ENCODE measurements around the gene NEDD9.

The NEDD9 gene

GRCh38 chr6:11192167-11192566 is 40.3 kb downstream of the NEDD9 start:
- TF ChIP-seq CTCF (IDR thresholded peaks at IDR 0.05; ENCODE audit: low read depth, low read length) (no peak), EZH2phosphoT487 (IDR thresholded peaks at IDR 0.05; ENCODE audit: low read depth) (no peak)
- H4K20me1 ChIP-seq (ENCODE audit: insufficient read depth, low read length): no peaks in the 10 kb centered on the region
- H2AFZ ChIP-seq (ENCODE audit: low read depth, low read length): no peak overlapping the region
- H3K27ac ChIP-seq (ENCODE audit: low read length): no peak overlapping the region
- H3K4me2 ChIP-seq (ENCODE audit: low read length): no peak overlapping the region
- no peaks in the 10 kb centered on the region for H3K27me3 ChIP-seq (ENCODE audit: low read depth, low read length)
- H3K36me3 ChIP-seq (replicated peaks; ENCODE audit: low read depth, low read length): peaks cover 49% of the 10 kb centered on the region
- no peaks in the 10 kb centered on the region for H3K4me1 ChIP-seq (ENCODE audit: low read length)
- no peaks in the 10 kb centered on the region for H3K9me3 ChIP-seq (ENCODE audit: insufficient read depth, low read length)
- peaks cover 13% of the 10 kb centered on the region; the same call in 1 of the 2 replicates for H3K79me2 ChIP-seq (ENCODE audit: low read length)
- no peak overlapping the region for H3K4me3 ChIP-seq (ENCODE audit: low read length)
- no peak overlapping the region for H3K9ac ChIP-seq (ENCODE audit: low read length)

- Histone ChIP-seq H3K9me3 (ENCODE audit: insufficient read depth, low read length) (no peaks in the 10 kb centered on the region), H3K36me3 (replicated peaks; ENCODE audit: low read depth, low read length) (peaks cover 48% of the 10 kb centered on the region), H3K9ac (ENCODE audit: low read length) (no peak overlapping the region), H2AFZ (ENCODE audit: low read depth, low read length) (no peak overlapping the region), H3K27me3 (ENCODE audit: low read depth, low read length) (no peaks in the 10 kb centered on the region), H3K4me1 (ENCODE audit: low read length) (no peaks in the 10 kb centered on the region), H3K79me2 (ENCODE audit: low read length) (peaks cover 7% of the 10 kb centered on the region; the same call in 1 of the 2 replicates), H3K27ac (ENCODE audit: low read length) (no peak overlapping the region), H4K20me1 (ENCODE audit: insufficient read depth, low read length) (no peaks in the 10 kb centered on the region), H3K4me3 (ENCODE audit: low read length) (no peak overlapping the region), H3K4me2 (ENCODE audit: low read length) (no peak overlapping the region)
- TF ChIP-seq CTCF (IDR thresholded peaks at IDR 0.05; ENCODE audit: low read depth, low read length): no peak
- no peak for TF ChIP-seq EZH2phosphoT487 (IDR thresholded peaks at IDR 0.05; ENCODE audit: low read depth)
These were observed 41.7 kb downstream of the NEDD9 start for GRCh38 chr6:11190625-11191245.

- TF ChIP-seq CTCF (IDR thresholded peaks at IDR 0.05; ENCODE audit: low read depth, low read length): no peak
- no peak for TF ChIP-seq EZH2phosphoT487 (IDR thresholded peaks at IDR 0.05; ENCODE audit: low read depth)
- no peaks in the 10 kb centered on the region for H3K27me3 ChIP-seq (ENCODE audit: low read depth, low read length)
- H2AFZ ChIP-seq (ENCODE audit: low read depth, low read length): no peak overlapping the region
- no peaks in the 10 kb centered on the region for H4K20me1 ChIP-seq (ENCODE audit: insufficient read depth, low read length)
- no peak overlapping the region for H3K27ac ChIP-seq (ENCODE audit: low read length)
- H3K9ac ChIP-seq (ENCODE audit: low read length): no peak overlapping the region
- peaks cover 52% of the 10 kb centered on the region for H3K36me3 ChIP-seq (replicated peaks; ENCODE audit: low read depth, low read length)
- no peak overlapping the region for H3K4me2 ChIP-seq (ENCODE audit: low read length)
- no peaks in the 10 kb centered on the region for H3K4me1 ChIP-seq (ENCODE audit: low read length)
- no peak overlapping the region for H3K4me3 ChIP-seq (ENCODE audit: low read length)
- H3K9me3 ChIP-seq (ENCODE audit: insufficient read depth, low read length): no peaks in the 10 kb centered on the region
- H3K79me2 ChIP-seq (ENCODE audit: low read length): peaks cover 6% of the 10 kb centered on the region; the same call in 1 of the 2 replicates
These were observed 42.4 kb downstream of the NEDD9 start for GRCh38 chr6:11189865-11190624.

GRCh38 chr6:11188161-11188915 is 44.1 kb downstream of the NEDD9 start:
- Histone ChIP-seq H4K20me1 (ENCODE audit: insufficient read depth, low read length) (no peaks in the 10 kb centered on the region), H3K4me2 (ENCODE audit: low read length) (no peak overlapping the region), H3K4me3 (ENCODE audit: low read length) (no peak overlapping the region), H3K9me3 (ENCODE audit: insufficient read depth, low read length) (no peaks in the 10 kb centered on the region), H3K27me3 (ENCODE audit: low read depth, low read length) (no peaks in the 10 kb centered on the region), H3K27ac (ENCODE audit: low read length) (no peak overlapping the region), H3K4me1 (ENCODE audit: low read length) (no peaks in the 10 kb centered on the region), H3K79me2 (ENCODE audit: low read length) (no peaks in the 10 kb centered on the region), H3K36me3 (replicated peaks; ENCODE audit: low read depth, low read length) (peaks cover 56% of the 10 kb centered on the region), H3K9ac (ENCODE audit: low read length) (no peak overlapping the region), H2AFZ (ENCODE audit: low read depth, low read length) (no peak overlapping the region)
- no peak for TF ChIP-seq CTCF (IDR thresholded peaks at IDR 0.05; ENCODE audit: low read depth, low read length)
- no peak for TF ChIP-seq EZH2phosphoT487 (IDR thresholded peaks at IDR 0.05; ENCODE audit: low read depth)
